NCI-H1930 (cell line): ENCODE data around the gene MLIP.
"Not testable (repeated sequence)": the region's sequence is repeated elsewhere in the genome, so short reads cannot be mapped to it uniquely, and the experiment has no call there.

ENCODE experiments used
- DNase-seq, 2 experiments: peaks; one replicate each; lab custom pipeline; 2025; lab: John Stamatoyannopoulos, UW

Gene MLIP

DNA sequence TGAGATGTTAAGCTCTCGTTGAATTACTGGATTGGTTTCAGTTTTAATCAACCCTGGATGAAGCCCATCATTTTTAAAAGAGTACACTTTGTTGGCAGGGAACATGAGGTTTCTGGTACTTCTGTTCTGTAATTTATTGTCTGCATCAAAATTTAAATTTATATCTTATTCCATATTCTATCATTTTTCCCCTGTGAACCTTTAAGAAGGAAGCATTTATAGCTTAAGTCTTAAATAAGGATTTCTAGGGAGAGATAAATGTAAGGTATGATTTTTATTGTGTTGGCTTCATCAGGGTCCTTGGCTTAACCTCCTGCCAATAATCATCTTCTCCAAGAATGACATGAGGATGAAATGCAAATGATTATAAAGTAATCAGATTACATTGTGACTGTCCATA, 40.6 kb downstream of the MLIP start:
- DNase-seq: no peak

DNA sequence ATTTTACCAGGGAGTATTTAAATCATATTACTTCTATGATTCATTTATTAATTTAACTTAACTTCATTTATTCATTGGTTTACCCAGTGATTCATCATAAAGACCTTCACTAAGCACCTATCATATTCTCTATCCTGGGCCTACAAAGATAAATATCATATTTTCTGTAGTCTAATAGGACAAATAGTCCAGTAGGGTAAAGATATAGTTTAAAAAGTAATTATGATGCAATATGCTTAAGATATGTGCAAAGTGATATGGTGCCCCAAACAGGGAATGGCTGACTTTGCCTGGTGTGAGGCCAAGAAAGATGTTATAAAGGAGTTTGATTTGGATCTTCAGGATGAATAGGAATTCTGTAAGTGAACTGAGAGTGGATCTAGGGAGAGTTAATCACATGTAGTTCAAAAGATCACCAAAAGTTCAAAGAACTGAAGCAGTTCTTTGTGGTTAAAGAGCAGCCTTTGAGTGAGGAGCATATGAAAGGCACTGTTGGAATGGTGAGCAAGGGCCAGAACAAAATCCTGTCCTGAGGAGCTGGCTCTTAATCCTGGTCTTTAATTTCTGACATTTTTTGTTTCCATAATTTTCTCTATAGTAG, 45.5 kb downstream of the MLIP start:
- DNase-seq: no peak

GRCh38 chr6:54157405-54157804, 46.2 kb downstream of the MLIP start:
- no peak for DNase-seq

GRCh38 chr6:54173089-54173488, 61.8 kb downstream of the MLIP start:
- DNase-seq: no peak

- DNase-seq: no peak
Observed at GRCh38 chr6:54179152-54179551, 67.9 kb downstream of the MLIP start.

GRCh38 chr6:54183616-54184015, 72.4 kb downstream of the MLIP start:
- DNase-seq: no peak

DNA sequence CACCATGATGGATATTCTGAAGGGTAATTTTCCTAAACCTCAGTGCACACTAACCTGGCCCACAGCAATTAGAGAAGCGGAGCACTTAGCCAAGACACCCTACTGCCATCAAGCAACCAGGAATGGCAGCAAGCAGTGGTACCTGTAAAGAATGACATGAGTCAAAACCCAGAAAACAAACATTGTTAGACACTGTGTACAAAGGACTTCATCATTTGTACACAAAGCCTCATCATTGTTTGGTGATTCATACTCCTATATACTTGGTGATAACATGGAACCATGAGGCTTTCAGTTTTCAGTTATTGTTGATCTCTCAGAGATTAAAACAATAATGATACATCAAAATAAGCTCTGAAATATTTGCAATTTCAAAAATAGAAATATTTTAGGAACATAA, 74.6 kb downstream of the MLIP start:
- DNase-seq: no peak

- DNase-seq: no peak
Observed at GRCh38 chr6:54188846-54189245, 77.6 kb downstream of the MLIP start.

GRCh38 chr6:54191461-54191860, 80.2 kb downstream of the MLIP start:
- DNase-seq: no peak

- DNase-seq: no peak
Observed at GRCh38 chr6:54192993-54193392, 81.8 kb downstream of the MLIP start.

DNA sequence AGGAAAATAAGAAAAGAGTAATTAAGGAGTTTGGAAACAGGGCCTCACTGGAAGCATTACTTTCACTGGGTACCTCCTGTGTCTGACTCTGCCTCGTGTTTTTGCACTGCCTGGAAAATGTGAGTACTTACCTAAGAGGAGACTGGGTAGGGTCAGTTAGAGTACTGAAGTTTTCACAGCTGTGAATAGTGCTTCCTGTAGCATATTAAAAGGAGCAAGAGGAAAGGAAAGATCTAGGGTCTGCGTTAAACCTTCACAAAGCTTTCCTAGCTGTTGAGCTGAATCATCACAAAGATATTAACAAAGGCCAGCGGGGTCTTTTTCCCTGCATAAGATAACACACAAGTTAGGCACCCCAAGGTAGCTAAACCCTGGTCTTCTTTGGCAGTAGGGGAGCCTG, 82.3 kb downstream of the MLIP start:
- no peak for DNase-seq

GRCh38 chr6:54194067-54194466, 82.8 kb downstream of the MLIP start:
- DNase-seq: no peak

GRCh38 chr6:54195637-54196036, 84.4 kb downstream of the MLIP start:
- DNase-seq: no peak

DNA sequence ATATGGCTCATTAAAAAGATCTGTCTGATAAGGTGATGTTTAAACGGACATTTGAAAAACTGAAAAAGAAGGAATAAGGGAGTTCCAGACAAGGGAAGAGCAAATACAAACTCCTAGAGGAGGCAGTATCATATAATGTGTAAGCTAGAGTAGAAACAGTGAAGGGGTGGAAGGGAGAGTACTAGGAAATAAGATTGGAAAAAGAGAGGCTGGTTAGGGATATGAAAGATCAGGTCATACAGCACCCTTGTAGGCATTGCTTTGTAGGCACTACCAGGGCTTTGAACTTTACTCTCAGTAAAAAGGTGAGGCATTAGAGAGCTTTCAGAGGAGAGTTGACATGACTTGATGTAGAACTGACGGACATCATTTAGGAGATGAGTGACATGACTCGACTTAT, 85.7 kb downstream of the MLIP start:
- DNase-seq: no peak

GRCh38 chr6:54198134-54198533, 86.9 kb downstream of the MLIP start:
- no peak for DNase-seq

DNA sequence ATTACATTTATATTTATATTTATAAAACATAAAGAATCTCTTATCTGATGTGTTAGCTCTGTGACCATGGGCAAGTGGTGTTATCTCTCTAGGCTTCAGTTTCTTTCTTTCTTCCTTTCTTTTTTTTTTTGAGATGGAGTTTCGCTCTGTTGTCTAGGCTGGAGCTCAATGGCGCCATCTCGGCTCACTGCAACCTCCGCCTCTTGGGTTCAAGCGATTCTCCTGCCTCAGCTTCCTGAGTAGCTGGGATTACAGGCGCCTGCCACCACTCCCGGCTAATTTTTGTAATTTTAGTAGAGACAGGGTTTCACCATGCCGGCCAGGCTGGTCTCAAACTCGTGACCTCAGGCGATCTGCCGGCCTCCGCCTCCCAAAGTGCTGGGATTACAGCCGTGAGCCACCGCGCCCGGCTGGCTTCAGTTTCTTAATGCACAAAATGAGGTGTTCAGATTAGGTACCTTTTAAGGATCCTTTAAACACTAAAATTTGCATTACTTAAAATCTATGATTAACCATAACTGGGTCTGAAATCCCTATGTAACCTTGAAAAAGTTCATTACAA, 92.3 kb downstream of the MLIP start:
- DNase-seq: not testable (repeated sequence)

DNA sequence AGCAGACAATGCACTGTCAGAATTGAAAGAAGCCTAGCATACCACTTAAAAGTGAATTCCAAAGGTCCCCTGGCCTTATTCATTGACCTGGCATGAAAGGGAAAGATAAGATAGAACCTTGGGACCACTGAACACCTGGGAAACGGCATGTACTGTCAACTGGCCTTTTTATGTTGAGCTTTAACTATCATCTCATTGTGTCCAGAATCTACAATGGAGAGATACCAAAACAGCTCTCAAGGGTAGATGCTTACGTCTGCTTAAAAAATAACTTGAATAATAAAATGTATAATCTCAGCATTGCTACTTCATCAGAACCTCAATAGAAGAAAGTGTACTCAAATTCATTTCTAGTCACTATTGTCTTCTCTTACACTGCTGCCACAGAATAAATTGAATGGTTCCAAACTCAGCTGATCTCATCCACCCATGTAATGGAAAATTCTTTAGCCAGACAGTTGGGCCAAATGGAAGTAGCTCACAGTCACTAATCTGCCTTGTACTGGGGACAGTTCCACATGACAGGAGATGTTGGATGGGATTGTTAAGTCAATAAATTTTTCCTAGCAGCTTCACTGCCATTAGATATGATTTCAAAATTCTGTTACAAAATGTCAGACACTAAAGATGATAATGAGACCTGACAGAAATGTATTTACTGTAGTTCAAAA, 93.8 kb downstream of the MLIP start:
- DNase-seq: peak; percentile 43 to 61

DNA sequence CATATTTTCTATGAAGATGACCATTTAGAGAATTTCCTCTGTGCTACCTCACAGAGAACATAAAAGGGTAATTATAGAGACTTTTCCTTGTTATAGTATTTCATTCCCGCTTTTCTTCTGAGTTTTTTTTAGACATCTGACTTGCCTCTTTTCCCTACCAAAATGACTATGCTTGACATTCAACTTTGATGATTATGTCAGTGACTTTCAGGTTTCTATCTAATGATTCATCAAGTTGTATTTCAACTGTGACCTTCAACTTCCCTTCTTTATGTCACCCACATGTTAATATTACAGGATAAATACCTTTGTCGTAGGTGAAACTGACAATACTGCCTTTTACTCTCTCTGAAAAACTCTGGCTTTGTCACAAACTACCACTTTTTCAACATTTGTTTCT, 95.3 kb downstream of the MLIP start:
- no peak for DNase-seq

- DNase-seq: not testable (repeated sequence)
Observed at GRCh38 chr6:54209983-54210382, 98.7 kb downstream of the MLIP start.

DNA sequence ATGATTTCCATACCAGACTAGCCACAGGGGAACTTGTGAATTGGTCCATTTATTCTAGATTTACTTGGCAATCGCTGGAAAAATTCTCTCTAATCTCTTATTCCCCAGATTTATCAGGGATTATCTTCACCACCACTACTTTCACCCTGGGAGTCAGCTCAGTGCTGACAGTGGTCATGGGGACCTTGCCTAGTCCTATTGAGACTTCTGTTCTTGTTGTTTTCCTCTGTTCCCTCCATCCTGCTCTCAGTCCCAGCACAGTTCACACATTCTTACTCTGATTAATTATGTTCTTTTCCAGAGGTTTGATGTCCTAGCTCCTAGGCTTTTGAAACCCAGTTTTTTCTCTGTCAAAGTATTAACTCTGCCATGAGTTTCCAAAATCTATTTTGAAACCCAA, 103.0 kb downstream of the MLIP start:
- no peak for DNase-seq

DNA sequence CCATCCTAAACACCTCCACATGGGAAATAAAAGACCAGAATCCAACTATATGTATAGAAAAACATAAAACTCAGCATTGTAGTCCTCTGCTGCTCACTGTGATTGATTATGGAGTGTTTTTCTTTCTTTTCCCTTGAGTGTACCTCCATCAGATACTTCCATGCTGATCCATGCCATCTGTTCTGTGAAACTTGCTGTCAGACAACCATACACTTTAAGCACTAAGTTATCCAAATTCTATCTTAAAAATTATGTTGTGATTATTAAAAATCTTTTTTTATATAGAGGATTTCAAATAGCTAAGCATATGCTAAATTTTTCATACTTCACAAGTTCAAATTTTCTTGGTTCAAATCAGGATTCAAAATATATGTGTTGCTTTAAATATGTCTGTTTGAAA, 105.1 kb downstream of the MLIP start:
- DNase-seq: no peak

- no peak for DNase-seq
Observed at GRCh38 chr6:54217018-54217417, 105.8 kb downstream of the MLIP start.

DNA sequence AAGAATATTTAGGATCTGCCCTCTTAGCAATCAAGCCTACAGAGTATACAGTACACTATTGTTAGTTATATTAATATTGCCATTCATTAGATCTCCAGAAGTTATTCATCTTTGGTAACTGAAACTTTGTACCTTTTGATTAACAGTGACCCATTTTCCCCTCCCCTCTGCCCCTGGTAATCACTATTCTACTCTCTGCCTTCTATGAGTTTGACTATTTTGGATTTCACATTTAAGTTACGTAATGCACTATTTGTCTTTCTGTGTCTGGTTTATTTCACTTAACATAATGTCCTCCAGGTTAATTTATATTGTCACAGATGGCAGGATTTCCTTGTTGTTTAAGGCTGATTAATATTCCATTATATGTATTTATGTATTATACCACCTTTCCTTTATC, 111.0 kb downstream of the MLIP start:
- DNase-seq: no peak

- no peak for DNase-seq
Observed at GRCh38 chr6:54232703-54233102, 121.5 kb downstream of the MLIP start.
